ENCODE measurements around the gene ADGRB3.
"Not testable (repeated sequence)": the region's sequence is repeated elsewhere in the genome, so short reads cannot be mapped to it uniquely, and the experiment has no call there.

The ADGRB3 gene

DNA sequence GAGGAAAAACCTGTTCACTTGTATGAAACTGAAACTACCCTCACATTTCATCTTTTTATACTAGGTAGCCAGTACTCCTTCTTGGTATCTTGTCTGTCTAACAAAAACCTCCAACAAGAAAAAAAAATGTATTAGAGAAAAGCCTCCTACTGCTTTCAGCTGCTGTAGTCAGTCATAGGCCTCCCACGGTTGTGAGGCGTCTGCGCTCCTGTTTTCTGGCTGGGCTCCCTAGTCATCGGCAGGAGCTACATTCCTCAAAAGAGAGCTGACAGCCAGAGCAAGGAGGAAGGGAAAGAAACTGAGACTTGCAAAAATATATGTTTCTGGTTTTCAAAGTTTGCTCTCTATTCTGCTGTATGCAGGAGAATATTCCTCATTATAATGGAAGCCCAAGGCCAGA lies 644.7 kb downstream of the ADGRB3 start:
- DNase-seq = no peak

DNA sequence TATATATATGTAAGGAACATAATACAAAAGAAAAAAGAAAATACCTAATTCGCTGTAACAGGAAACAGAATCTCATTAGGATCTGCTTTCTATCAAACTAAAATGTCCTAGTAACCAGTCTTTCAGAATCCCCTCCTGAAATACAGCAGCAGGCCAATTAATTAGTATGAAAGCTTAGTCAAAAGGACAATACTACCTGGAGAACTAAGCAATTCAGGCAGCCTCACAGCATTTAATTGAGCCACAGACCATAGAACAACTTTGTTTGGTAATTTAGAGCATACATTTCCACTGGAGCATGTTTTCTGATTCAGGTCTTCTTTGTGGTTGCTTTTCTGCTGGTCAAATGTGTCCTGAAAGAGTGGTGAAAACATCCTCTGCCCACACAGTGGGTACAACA lies 645.8 kb downstream of the ADGRB3 start:
- no peak for DNase-seq

GRCh38 chr6:69284176-69284730 lies 649.2 kb downstream of the ADGRB3 start:
- no peak for DNase-seq

GRCh38 chr6:69285054-69285453 lies 650.0 kb downstream of the ADGRB3 start:
- DNase-seq = no peak

DNA sequence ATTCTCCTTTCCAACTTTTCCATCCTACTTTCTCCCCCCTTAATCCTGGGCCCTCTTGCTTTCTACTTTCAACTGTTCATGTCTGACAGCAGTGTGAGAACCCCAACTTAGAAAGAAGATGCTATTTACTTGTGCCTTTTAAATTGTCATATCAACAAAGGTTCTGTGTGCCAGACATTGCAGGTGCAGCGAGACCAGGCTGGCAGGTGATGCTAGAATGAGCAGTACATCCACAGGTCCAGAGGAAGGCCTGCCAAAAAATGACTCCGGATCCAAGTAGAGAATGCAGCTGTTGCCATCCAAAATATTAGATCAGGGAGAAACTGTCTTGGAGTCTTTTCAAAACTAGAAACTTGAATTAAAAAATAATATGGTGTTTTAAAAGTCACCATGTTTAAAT lies 651.2 kb downstream of the ADGRB3 start:
- DNase-seq = no peak

DNA sequence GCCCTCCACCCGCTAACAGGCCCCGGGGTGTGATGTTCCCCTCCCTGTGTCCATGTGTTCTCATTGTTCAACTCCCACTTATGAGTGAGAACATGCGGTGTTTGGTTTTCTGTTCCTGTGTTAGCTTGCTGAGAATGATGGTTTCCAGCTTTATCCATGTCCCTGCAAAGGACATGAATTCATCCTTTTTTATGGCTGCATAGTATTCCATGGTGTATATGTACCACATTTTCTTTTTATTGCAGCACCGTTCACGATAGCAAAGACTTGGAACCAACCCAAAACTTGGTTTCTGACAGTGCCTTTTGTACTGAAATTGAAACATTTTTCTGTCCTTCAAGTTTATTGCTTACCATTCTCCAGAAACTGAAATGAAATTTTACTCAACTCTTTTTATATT lies 653.1 kb downstream of the ADGRB3 start:
- DNase-seq = not testable (repeated sequence)

GRCh38 chr6:69289689-69290495 lies 654.8 kb downstream of the ADGRB3 start:
- no peak for DNase-seq

GRCh38 chr6:69293471-69293870 lies 658.4 kb downstream of the ADGRB3 start:
- DNase-seq = no peak

GRCh38 chr6:69294407-69294806 lies 659.3 kb downstream of the ADGRB3 start:
- DNase-seq = no peak

DNA sequence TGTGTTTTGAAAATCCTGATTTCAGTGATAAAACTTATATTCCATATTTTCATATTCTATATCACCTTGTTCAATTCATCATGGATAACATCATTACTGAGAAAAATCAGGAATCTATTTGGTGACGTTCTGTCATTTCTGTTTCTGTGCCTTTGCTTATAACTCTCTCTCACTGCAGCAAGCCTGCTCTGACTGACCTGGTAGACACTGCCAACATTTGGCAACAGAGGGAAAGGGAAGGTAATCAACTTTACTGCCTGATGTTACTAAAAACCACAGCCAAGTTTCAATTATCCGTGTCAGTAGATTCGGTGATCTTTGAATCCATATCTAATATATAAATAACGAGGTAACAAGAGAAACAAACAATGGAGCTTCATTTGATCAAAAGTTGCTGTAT lies 659.8 kb downstream of the ADGRB3 start:
- DNase-seq = no peak

GRCh38 chr6:69303382-69303781 lies 668.3 kb downstream of the ADGRB3 start:
- no peak for DNase-seq

DNA sequence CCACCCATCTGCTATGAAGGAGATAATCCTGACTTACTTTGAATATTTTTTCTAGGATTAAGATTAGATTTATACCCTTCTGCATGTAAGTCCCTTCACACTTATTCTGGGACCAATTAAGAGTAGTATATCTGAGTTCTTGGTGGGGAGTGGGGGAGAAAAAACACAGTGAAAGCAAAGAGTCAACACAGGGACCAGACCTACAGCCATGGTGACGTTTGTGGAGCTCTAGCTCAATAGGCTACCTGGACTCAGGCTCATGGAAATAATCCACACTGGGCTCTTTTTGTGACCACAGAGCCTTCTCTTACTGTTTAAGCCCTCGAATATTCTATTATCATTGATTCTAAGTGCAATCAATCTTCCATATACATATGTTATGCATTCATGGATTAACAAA lies 670.4 kb downstream of the ADGRB3 start:
- no peak for DNase-seq

- DNase-seq = no peak
Observed at GRCh38 chr6:69308584-69308983, 673.5 kb downstream of the ADGRB3 start.

DNA sequence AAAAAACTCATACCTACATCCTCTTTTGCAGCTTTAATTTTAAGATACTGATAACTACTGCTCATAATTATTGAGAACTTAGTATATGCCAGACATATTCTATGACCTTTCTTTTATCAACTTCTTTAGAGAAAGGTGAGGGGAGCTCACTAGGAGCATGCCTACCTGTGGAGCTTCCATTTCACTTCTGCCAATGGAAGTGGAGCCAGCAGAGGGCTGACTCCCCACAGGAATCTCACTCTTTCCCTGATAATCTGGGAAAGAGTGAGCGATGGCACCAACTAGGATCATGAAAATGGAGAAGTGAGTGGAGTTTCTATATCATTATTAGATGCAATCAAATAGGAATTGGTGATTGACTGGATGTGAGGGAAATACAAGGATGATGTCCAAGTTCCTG lies 676.8 kb downstream of the ADGRB3 start:
- DNase-seq = no peak

GRCh38 chr6:69314001-69314400 lies 678.9 kb downstream of the ADGRB3 start:
- no peak for DNase-seq

GRCh38 chr6:69314531-69314930 lies 679.4 kb downstream of the ADGRB3 start:
- DNase-seq = no peak

DNA sequence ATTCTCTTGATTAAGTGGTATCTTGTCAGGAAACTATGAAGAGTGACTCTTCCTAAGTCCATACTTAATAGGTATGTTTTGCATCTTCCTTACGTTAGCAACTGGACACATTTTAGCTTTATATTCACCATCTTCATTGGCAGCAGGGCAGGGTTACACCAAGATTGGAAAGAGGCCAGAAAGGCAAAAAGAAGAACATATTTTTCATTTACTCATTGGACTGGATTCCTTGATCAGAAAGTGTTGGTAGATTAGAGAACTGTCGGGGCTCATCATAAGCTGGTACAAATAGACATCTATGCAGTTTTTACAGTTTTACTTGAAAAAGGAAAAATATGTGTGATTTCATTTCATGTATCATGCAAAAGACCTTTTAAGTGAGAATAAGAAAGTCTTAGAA lies 696.8 kb downstream of the ADGRB3 start:
- no peak for DNase-seq

DNA sequence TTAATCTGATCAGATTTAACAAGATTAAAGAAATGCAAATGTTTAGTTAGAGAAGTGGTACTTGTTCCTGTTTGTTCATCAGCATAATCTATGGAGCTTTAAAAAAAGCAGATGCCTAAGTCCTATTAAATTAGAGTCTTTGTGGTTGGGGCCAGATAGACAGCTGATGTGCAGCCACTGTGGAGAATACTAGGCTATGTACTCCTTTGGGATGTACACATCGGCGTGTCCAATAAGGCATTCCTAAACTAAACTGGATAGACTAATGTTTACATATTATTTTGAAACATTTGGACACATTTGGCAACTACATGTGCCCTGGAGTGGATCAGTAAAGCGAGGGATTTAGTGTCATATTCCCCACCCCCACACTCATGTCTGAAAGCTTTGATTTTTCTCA lies 702.2 kb downstream of the ADGRB3 start:
- no peak for DNase-seq

DNA sequence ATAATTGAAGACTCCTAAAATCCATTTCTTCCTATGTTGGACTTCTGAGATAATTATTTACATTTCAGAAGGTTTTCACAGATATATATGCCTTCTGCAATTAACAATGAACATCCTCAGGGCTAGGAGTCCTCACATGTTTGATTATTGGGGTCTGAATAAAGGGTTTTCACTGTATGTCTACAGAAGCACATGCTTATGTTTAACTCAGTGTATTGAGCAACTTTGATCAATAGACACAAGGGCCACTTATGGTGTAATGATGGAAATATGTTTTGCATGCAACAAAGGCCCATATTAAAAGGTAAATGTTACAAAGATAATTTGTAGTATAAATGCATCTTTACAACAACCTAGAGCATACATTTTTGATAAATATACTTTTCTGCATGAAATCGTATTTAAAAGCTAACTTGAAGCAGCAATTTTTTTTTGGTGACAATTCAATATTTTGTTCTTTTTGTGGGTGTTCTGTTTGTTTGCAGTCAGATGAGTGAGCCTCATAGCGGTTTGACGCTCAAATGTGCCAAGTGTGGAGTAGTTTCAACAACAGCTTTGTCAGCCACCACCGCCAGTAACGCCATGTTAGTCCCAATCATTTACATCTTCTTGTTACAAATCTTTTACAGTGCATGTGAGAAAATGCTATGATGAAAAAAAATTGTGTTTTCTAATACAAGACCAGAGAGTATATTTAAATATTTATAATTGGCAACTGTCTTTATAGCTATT lies 703.5 kb downstream of the ADGRB3 start:
- no peak for DNase-seq

DNA sequence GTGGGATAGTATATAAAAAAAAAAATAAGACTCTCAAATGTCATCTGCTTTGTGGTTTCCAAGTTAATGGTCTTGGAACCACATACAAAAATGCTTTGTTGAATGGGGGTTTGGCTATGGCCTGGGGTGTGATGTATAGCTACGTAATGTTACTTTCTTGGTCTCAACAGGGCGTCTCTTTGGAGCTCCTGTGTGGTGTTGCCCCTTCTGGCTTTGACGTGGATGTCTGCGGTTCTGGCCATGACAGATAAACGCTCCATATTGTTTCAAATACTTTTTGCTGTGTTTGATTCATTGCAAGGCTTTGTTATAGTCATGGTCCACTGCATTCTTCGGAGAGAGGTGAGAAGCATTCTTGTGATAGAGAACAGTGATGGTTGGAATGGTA lies 704.1 kb downstream of the ADGRB3 start:
- no peak for DNase-seq

DNA sequence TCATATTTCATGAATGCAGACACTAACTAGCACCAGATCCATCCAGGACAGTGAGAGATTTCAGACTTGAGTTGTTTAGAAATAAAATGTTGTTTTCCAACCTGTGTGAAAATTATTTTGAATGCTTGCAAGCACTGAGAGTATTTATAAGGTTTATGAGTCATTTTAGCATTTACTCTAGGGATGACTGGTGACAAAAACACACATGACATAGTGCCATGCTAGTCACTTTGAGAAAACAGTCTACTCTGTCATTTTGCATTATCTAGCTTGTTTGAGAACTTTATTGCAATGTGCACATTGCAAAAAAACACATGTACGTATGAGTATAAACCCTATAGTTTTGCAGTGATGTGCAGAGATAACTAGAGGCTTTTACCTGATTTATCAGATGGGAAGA lies 705.1 kb downstream of the ADGRB3 start:
- no peak for DNase-seq

DNA sequence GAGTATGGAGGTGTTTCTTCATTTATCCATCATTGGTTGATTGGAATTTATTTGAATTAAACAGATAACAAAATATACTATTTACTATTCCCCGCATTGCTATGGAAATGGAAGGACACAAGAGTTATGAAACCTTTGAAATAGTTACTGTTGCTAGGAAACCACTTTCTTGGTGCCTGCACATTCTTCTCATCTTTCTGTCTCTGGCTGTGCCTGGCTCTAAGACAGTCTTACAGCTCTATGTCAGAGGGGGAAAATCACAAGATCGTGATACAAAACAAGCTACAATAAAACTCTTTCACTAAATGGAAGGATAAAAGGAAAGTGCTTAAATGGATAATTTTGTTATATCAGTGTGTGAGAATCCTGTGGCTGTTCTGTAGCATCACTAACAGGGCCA lies 708.8 kb downstream of the ADGRB3 start:
- no peak for DNase-seq

GRCh38 chr6:69349771-69350170 lies 714.7 kb downstream of the ADGRB3 start:
- no peak for DNase-seq

DNA sequence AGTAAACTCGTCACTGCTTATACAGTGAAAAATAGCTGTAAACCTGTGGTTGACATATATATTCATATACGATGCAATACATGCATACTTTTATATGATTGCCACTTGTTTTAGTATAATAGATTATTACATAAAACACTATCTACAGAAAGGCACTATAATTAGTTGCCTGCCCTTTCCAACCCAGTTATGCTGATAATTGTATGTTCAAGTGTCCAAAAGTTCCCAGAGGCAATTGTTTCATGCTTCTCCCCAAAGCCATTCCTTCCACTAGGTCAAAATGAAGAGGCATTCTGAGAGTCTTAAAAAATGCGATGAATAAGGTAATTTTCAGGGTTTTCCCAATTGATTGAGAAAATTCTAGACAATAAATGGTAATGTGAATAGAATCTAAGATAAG lies 727.1 kb downstream of the ADGRB3 start:
- no peak for DNase-seq
